DND-41 (cell line): ENCODE results near the gene AGPAT4.

Experiments used
- ATAC-seq: fragments of 200-7000 bp; cut with Tn5 transposase; 3 replicates; pipeline ENCODE4 v1.9.1; 2021; ENCODE audit warnings: low read depth; ENCODE audit not compliant: insufficient read depth
- DNase-seq: peaks from one replicate; pipeline ENCODE4 v3.0.0-alpha.2; 2020
- H2AFZ ChIP-seq: 2 replicates; pipeline ENCODE4 v1.6.0; 2012; ENCODE audit warnings: low read depth, low read length
- H3K27ac ChIP-seq: 2 replicates; pipeline ENCODE4 v1.5.1; 2012; ENCODE audit warnings: low read length, inconsistent platforms
- H3K27me3 ChIP-seq: fragments of 200-600 bp; sonication (generic); 2 replicates; pipeline ENCODE4 v1.6.0; 2012; ENCODE audit warnings: low read length, mild to moderate bottlenecking, inconsistent platforms; ENCODE audit not compliant: insufficient read depth, poor library complexity
- H3K36me3 ChIP-seq: 2 replicates; pipeline ENCODE4 v1.5.1; 2012; ENCODE audit warnings: low read length, inconsistent platforms; ENCODE audit not compliant: insufficient read depth
- H3K4me1 ChIP-seq: 2 replicates; pipeline ENCODE4 v1.5.1; 2012; ENCODE audit warnings: mild to moderate bottlenecking, low read length; ENCODE audit not compliant: insufficient read depth
- H3K4me2 ChIP-seq: 2 replicates; pipeline ENCODE4 v1.6.0; 2012; ENCODE audit warnings: mild to moderate bottlenecking, moderate library complexity, low read length, inconsistent platforms; ENCODE audit not compliant: insufficient read depth
- H3K4me3 ChIP-seq, 2 experiments: fragments of 200-600 bp in 1 of 2; shearing (Covaris generic) in 1 of 2; 2 replicates each; pipeline ENCODE4 v1.5.1; 2012 to 2016; ENCODE audit warnings: inconsistent platforms in 2 of 2, low read length in 2 of 2, mild to moderate bottlenecking in 2 of 2, low read depth in 1 of 2, moderate library complexity in 1 of 2
- H3K79me2 ChIP-seq: 2 replicates; pipeline ENCODE4 v1.6.0; 2012; ENCODE audit warnings: low read length, inconsistent platforms; ENCODE audit not compliant: insufficient read depth
- H3K9ac ChIP-seq: 2 replicates; pipeline ENCODE4 v1.6.0; 2012; ENCODE audit warnings: low read depth, mild to moderate bottlenecking, inconsistent platforms, low read length, moderate library complexity
- H3K9me3 ChIP-seq: 2 replicates; pipeline ENCODE4 v1.5.1; 2012; ENCODE audit warnings: low read length, moderate library complexity, mild to moderate bottlenecking, inconsistent platforms; ENCODE audit not compliant: insufficient read depth, severe bottlenecking
- H4K20me1 ChIP-seq: 2 replicates; pipeline ENCODE4 v1.6.0; 2012; ENCODE audit warnings: low read length; ENCODE audit not compliant: insufficient read depth
- EZH2 ChIP-seq: IDR thresholded peaks from 3 replicates; pipeline ENCODE4 v1.6.1; 2012; ENCODE audit warnings: borderline replicate concordance, low read depth, mild to moderate bottlenecking, moderate library complexity, low read length, inconsistent platforms; ENCODE audit not compliant: severe bottlenecking
- TF ChIP-seq, protein P1 (sequence below): IDR thresholded peaks from 2 replicates; pipeline ENCODE4 v1.5.1; 2012; ENCODE audit warnings: borderline replicate concordance, low read length, moderate library complexity, mild to moderate bottlenecking; ENCODE audit not compliant: poor library complexity, severe bottlenecking; ENCODE audit errors: extremely low read depth

Gene AGPAT4

DNA sequence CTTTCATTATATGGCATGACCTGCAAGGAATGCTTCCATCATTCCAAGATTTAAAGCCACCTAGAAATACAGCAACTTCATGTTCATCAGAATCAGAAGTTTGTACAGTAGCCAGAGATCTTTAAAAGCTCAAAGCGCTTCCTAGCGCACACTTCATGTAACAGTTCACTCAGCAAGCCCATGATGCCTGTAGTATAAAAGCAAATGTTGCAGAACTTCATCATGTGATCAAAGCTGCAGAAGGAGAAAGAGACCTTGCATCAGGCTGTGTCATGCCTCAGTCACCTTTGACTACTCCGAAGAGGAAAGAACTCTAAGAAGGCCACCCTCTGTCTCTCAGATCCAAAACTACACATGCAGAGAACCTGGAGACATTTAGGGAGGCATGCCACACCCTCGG, 78.5 kb downstream of the AGPAT4 start:
- no peak for ATAC-seq
- Histone ChIP-seq H2AFZ (no peak overlapping the region), H3K79me2 (no peaks in the 10 kb centered on the region), H3K4me2 (no peak overlapping the region), H3K4me3 (no peak overlapping the region), H3K9ac (no peak overlapping the region), H3K27ac (no peak overlapping the region), H3K9me3 (peaks cover 2% of the 10 kb centered on the region), H3K27me3 (no peaks in the 10 kb centered on the region), H3K36me3 (no peaks in the 10 kb centered on the region), H3K4me1 (no peaks in the 10 kb centered on the region), H4K20me1 (no peaks in the 10 kb centered on the region)
- DNase-seq = no peak
- TF ChIP-seq EZH2 = no peak
- TF ChIP-seq, protein P1, sequence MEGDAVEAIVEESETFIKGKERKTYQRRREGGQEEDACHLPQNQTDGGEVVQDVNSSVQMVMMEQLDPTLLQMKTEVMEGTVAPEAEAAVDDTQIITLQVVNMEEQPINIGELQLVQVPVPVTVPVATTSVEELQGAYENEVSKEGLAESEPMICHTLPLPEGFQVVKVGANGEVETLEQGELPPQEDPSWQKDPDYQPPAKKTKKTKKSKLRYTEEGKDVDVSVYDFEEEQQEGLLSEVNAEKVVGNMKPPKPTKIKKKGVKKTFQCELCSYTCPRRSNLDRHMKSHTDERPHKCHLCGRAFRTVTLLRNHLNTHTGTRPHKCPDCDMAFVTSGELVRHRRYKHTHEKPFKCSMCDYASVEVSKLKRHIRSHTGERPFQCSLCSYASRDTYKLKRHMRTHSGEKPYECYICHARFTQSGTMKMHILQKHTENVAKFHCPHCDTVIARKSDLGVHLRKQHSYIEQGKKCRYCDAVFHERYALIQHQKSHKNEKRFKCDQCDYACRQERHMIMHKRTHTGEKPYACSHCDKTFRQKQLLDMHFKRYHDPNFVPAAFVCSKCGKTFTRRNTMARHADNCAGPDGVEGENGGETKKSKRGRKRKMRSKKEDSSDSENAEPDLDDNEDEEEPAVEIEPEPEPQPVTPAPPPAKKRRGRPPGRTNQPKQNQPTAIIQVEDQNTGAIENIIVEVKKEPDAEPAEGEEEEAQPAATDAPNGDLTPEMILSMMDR = no peak

- no peak for ATAC-seq
- H2AFZ ChIP-seq = no peak overlapping the region
- TF ChIP-seq EZH2 = no peak
- TF ChIP-seq, protein P1 = no peak
- H3K4me3 ChIP-seq = no peak overlapping the region
- no peaks in the 10 kb centered on the region for H3K36me3 ChIP-seq
- DNase-seq = no peak
- peaks cover 2% of the 10 kb centered on the region for H3K9me3 ChIP-seq
- H4K20me1 ChIP-seq = no peaks in the 10 kb centered on the region
- no peaks in the 10 kb centered on the region for H3K79me2 ChIP-seq
- no peaks in the 10 kb centered on the region for H3K4me1 ChIP-seq
- no peak overlapping the region for H3K27ac ChIP-seq
- H3K9ac ChIP-seq = no peak overlapping the region
- H3K27me3 ChIP-seq = no peaks in the 10 kb centered on the region
- H3K4me2 ChIP-seq = no peak overlapping the region
Measured at GRCh38 chr6:161194374-161194773, 79.5 kb downstream of the AGPAT4 start.

GRCh38 chr6:161192636-161193411, 81.0 kb downstream of the AGPAT4 start:
- Histone ChIP-seq H3K27me3 (no peaks in the 10 kb centered on the region), H3K4me3 (no peak overlapping the region), H4K20me1 (no peaks in the 10 kb centered on the region), H3K9ac (no peak overlapping the region), H3K9me3 (peaks cover 2% of the 10 kb centered on the region), H3K79me2 (no peaks in the 10 kb centered on the region), H3K4me2 (no peak overlapping the region), H3K4me1 (no peaks in the 10 kb centered on the region), H3K27ac (no peak overlapping the region), H3K36me3 (no peaks in the 10 kb centered on the region), H2AFZ (no peak overlapping the region)
- ATAC-seq (no peak), DNase-seq (no peak)
- TF ChIP-seq EZH2 = no peak
- TF ChIP-seq, protein P1 = no peak
